Fibroblast of peridontal ligament (primary cell): ENCODE data around the gene SPDEF.

Experiments
- DNase-seq: peaks from one replicate; pipeline ENCODE4 v3.0.0-alpha.2; 2010; ENCODE audit errors: extremely low read depth

SPDEF gene

GRCh38 chr6:34556031-34556471, at the start of gene SPDEF:
Gene SPDEF, minus strand, starts transcription at chr6:34556329. Its CDS starts 11,874 bp downstream, at chr6:34544455.
- DNase-seq: no peak

- no peak for DNase-seq
Measured at GRCh38 chr6:34603707-34604106, 47.6 kb upstream of the SPDEF start.

GRCh38 chr6:34602318-34603111, 46.4 kb upstream of the SPDEF start:
- no peak for DNase-seq

GRCh38 chr6:34601706-34602105, 45.6 kb upstream of the SPDEF start:
- DNase-seq: no peak

- no peak for DNase-seq
Measured at GRCh38 chr6:34600796-34601195, 44.7 kb upstream of the SPDEF start.

GRCh38 chr6:34600101-34600500, 44.0 kb upstream of the SPDEF start:
- DNase-seq: no peak

GRCh38 chr6:34598712-34599111, 42.6 kb upstream of the SPDEF start:
- peak; percentile 22 for DNase-seq

GRCh38 chr6:34597605-34598353, 41.6 kb upstream of the SPDEF start:
- DNase-seq: no peak

GRCh38 chr6:34596798-34597197, 40.7 kb upstream of the SPDEF start:
- no peak for DNase-seq

GRCh38 chr6:34595332-34596184, 39.4 kb upstream of the SPDEF start:
- peak; percentile 60 for DNase-seq

GRCh38 chr6:34593701-34594100, 37.6 kb upstream of the SPDEF start:
- no peak for DNase-seq

- DNase-seq: no peak
Measured at GRCh38 chr6:34592208-34592952, 36.3 kb upstream of the SPDEF start.

- DNase-seq: no peak
Measured at GRCh38 chr6:34589691-34590090, 33.6 kb upstream of the SPDEF start.

GRCh38 chr6:34589140-34589539, 33.0 kb upstream of the SPDEF start:
- DNase-seq: no peak

- DNase-seq: no peak
Measured at GRCh38 chr6:34587851-34588250, 31.7 kb upstream of the SPDEF start.

GRCh38 chr6:34587325-34587724, 31.2 kb upstream of the SPDEF start:
- DNase-seq: no peak

GRCh38 chr6:34586327-34587040, 30.4 kb upstream of the SPDEF start:
- no peak for DNase-seq

- DNase-seq: peak; percentile 59
Measured at GRCh38 chr6:34585512-34586061, 29.5 kb upstream of the SPDEF start.

GRCh38 chr6:34585108-34585507, 29.0 kb upstream of the SPDEF start:
- DNase-seq: no peak

GRCh38 chr6:34584694-34585093, 28.6 kb upstream of the SPDEF start:
- no peak for DNase-seq
